Stimulated activated CD8-positive, alpha-beta memory T cell treated with anti-CD3 and anti-CD28 coated beads, Interleukin-7, amount 100 ng/mL, for 1 hour (primary cell): ENCODE data around the gene TARBP2.

ENCODE experiments used
- DNase-seq, 2 donors: peaks; one replicate each; pipeline ENCODE4 v3.0.0-alpha.2; 2020; ENCODE audit warnings: low read depth in 2 of 2

TARBP2 gene

DNA sequence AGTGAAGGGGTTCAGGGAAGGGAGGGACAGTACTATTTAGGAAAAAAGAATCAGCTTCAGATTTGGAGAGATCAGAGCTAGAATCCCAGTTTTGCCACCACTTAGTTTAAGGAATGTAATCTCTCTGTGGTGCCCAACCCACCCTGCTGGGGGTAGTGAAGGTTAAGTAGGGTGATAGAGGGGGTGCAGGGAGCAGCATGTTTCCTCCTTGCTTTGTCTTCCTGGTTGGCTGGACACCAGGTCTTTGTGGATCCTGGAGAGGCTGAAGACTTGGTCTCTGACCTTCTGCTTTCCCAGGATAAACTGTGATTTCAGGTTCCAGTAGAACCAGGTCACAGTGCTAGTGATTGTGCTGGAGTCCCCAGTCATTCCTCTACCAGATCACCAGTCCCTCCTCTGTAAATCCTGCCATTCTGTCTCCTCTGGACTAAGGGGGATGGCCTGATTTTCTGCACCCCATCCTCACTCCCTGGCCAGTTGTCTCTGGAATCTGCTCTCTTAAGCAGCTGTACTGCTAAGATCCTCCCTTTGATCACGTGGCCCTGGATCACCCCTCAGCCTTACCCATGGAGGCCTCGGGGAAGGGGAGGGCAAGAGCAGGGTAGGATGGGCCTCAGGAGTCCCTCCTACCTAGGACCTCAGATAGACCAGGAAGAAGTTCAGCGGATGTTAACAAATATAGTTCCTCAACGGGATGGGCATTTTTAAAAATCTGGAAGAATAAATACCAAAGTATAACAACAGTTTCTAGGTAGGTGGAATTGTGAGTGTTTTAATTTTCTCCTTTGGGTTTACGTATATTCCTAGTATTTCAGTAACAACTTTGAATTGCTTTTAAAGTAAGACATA lies 5.0 kb upstream of the TARBP2 start:
- DNase-seq = no peak

GRCh38 chr12:53496752-53497032 lies 4.4 kb upstream of the TARBP2 start:
- no peak for DNase-seq

DNA sequence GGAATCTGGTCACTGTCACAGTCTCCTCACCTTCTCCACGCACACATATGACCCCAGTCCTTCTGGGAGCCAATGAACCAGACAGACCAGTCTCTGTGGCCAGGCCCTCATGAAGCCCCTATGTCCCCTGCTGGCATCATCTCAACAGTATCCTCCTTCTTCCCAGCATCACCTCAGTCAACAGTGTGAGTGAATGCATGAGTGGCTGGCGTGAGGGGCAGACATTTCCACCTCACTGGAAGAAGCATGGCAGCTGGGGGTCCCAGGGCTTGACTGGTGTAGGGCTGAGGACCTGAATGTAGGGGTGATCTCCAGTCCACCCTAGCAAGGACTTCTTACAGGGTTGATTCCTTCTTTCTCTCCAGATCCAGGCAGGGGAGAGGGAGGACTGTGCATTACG lies 3.6 kb upstream of the TARBP2 start:
- DNase-seq = no peak

DNA sequence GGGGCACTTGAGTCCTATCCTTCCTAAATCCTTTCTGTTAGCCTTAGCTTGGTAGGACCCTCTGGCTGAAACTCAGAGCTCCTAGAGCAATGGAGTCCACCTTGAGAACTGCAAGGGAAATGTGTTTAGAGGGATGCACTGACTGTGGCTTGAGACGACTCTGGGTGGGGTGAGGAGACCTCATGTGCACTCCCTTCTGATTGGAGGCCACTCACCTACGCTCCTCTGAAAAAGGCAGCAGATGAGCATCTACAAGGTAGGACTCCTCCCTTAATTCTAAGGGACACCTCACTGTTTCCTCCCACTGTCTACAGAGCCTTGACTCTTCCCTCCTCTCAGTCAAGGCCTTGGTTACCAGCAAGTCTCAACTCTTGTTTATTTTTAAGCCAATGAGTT lies 2.9 kb upstream of the TARBP2 start:
- no peak for DNase-seq

DNA sequence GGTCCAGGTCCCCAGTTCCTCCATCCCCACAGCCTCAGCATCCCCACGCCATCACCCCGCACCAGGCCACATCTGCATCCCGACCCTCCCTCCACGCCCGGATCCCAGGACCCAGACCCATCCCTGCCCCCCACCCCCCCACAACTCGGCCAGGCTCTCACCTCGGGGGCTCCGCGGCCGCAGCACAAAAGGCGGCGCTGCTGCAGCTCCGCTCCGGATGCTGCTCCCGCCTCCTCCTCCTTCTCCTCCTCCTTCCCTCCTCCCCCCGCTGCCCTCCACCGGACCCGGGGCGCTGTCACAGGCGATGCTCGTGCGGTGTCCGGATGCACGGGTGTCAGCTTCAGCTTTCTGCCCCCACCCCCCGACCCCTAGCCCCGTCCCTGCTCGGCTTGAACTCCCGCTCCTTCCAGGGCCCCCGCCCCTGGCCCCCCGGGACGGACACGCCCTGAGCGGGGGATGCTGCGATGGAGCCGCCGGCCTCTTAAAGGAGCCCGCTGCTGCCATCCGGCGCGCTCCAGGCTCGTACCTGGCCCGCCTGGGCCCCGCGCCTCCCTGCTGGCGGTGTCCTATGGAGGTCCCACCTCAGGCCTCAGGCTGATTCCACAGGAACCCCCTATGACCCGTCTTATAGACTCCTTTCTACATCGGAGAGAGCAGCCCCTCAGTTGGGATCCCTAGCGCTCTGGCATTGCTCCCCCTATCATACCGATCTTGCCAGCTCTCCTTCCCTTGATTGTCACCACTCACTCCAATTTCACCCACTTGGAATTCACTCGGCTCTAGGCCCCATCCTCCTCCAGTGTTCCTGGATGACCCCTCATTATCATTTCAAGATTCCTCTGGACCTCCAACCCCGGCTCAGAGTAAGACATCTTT lies 1.6 kb upstream of the TARBP2 start, which contains the start of gene MAP3K12:
Gene MAP3K12 (minus strand): TSS at position 193 of the 876 bp plus-strand sequence. CDS start 12,067 bp downstream, outside the sequence.
- peak in 1 of 2 donors; percentile 18 for DNase-seq

DNA sequence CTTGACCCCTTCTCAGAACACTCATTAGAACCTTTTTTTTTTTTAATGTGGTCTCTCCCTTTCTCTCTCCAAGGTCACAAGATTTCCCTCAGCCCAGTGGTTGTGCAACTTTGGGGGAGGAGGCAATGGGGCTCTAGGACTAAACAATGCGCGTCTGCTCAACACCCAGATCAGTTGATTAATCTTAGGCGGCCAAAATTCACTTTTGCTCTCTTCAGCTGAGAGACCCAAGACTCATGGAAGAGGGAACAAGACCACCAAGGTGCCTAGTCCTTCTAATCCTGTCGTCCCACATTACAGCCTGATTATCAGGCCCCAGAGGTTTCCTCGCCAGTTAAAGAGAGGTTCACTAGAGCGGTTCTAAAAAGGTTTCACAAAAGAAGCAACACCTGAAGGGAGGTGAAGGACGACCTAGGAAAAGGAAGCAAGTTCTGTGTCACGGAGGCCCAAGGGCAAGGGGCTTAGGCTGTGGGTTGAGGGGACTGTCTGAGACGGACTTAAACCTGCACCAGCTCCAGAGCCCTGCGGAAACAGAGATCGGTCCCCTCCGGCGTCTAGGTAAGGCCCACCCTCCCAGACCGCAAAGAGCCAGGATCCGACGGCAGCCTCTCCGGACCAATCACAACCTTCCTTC lies 824 bp upstream of the TARBP2 start:
- no peak for DNase-seq

DNA sequence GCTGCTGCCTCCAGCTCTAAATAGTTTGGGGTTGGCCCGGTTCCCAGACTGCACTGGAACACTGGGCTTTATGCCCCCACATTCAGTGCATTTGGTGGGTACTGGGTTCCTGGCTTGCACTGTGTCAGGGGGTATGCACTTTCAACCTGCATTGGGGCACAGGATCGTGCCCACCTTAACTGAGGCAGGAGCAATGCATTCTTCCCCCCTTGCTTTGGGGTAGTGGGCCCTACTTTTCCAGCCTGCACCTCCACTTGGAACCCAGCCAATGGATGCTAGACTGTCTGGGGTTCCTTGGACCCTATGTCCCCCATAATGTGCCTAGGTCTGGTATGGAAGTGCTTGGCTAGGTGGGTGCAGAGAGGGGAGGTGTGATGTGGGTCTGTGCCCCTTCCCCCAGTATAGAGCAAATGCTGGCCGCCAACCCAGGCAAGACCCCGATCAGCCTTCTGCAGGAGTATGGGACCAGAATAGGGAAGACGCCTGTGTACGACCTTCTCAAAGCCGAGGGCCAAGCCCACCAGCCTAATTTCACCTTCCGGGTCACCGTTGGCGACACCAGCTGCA lies 615 bp downstream of the TARBP2 start:
- no peak for DNase-seq

DNA sequence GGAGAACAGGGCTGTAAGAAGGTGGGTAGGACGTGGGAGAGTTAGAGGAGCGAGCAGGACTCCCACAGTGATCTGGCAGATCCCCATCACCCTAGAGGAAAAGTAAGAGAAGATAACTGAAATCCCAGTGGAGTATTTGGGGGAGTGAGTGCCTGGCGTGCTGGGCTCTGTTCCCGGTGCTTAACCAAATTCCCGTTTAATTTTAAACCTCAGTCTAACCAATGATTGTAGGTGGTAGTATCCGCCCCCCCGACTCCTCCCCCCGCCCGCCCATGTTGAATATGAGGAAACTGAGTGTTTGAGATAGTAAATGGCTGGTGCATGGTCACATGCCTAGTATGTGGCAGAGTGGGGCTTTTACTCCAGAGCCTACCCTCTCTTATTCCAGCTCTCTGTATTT lies 1.2 kb downstream of the TARBP2 start:
- no peak for DNase-seq

DNA sequence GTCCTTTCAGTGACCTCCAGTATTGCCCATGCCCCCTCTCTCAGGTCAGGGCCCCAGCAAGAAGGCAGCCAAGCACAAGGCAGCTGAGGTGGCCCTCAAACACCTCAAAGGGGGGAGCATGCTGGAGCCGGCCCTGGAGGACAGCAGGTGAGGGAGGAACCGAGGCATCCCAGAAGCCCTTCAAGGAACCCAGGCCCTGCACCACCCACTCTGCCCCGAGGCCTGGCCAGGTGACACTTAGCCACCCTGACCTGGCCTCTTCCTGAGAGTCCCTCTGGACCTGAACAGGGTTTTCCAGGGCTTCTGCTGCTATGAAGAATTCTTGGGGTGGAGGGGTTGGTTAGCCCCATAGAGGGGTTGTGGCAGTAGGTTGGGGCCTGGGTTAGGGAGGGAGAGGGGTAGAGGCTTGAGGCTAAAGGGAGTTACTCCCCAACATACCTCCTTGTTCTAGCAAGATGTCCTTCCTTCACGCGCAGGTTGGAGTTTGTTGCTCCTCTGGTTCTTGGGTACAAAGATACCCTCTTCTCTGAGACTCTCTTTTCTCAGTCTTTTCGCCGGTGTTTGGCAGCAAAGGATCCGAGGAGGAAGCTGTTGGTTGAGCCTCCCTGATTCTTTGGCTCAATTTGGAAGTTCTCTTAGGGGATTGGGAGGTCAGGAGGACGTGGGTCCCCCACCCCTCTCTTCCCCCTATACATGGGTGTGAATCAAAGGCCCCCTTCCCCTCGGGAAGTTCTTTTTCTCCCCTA lies 2.1 kb downstream of the TARBP2 start:
- no peak for DNase-seq

DNA sequence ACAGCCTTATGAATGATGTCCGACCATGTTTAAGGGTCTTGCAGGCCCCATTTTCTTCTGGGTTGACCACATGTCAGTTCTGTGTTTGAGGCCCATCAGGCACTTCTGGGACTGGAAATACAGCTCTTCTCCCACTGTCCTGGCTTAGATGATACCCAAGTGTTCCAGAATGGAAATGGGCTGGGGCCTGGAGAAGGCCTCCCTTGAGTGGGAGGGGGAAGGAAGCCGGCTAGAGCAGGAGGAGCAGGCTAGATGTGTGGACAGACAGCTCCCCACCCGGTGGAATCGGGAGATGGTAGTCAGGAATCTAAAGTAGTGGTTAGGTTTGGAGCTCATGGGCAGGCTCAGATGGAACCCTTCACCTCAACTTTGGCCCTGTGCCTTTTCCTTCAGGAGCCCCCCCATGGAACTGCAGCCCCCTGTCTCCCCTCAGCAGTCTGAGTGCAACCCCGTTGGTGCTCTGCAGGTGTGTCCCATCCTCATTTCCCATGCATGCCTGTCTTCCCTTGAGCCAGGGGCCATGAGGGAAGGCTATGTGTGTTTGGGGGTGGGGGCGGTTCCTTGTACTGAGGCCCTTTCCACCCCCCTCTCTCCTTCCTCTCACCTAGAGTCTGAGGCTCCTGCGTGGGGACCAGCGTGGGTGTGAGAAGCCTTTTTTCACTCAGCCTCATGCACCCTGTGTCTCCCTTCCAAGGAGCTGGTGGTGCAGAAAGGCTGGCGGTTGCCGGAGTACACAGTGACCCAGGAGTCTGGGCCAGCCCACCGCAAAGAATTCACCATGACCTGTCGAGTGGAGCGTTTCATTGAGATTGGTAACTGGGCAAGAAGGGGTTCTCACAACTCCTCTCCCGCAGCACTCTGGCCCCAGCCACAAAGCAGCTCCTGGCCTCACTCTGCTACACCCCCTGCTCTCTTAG lies 3.2 kb downstream of the TARBP2 start:
- no peak for DNase-seq

DNA sequence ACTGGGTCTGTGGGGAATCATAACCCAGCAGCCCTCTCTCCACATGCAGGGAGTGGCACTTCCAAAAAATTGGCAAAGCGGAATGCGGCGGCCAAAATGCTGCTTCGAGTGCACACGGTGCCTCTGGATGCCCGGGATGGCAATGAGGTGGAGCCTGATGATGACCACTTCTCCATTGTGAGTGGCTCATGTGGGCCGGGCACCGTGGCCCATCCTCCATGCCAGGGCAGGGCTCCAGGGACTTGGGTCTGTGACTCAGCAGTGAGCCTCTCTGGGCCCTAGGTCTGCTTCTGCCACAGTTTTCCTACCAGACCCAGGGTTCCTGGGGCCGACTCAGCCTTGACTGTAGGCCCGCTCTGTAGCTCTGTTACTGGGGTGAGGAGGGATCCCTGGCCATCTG lies 4.0 kb downstream of the TARBP2 start:
- no peak for DNase-seq

DNA sequence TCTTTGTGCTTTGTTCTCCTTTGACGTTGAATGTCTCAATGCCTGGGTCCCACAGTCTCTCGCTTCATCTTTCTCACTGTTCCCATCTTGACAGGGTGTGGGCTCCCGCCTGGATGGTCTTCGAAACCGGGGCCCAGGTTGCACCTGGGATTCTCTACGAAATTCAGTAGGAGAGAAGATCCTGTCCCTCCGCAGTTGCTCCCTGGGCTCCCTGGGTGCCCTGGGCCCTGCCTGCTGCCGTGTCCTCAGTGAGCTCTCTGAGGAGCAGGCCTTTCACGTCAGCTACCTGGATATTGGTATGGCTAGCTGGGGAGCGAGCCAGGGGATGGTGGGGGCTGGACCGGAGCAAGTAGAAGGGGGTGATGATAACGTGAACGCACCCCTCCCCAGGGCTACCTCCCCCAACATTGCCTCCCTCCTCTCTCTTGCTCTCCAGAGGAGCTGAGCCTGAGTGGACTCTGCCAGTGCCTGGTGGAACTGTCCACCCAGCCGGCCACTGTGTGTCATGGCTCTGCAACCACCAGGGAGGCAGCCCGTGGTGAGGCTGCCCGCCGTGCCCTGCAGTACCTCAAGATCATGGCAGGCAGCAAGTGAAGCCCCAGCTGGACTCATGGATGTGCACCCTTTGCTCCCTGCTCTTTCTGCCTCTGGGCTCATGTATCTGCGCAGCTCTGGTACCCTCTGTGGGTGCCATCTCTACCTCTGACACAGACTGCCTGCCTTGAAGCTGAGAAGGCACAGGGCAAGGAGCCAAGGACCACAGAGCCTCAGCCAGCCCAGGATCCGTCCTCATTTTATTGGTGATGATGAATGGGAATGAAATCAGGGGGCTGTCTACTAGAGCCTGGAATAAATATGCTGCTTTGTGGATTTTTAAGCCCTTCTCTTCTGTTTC lies 4.7 kb downstream of the TARBP2 start:
- DNase-seq = no peak

DNA sequence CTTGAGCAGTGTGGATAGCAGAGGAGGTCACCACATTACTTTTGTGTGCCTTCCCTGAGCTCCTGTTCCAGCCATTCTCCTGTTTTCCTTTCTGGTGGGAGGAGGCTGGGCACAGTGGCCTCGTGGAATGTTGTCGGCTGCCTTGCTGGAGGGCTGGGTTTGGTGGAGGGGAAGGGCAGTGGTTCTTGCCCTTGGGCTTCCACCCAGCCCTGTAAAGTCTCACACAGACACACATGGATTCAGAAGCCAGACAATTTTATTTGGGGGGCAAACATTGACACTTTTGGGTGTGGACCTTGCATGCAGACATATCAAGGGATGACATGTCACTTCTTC lies 5.3 kb downstream of the TARBP2 start:
- DNase-seq = no peak

DNA sequence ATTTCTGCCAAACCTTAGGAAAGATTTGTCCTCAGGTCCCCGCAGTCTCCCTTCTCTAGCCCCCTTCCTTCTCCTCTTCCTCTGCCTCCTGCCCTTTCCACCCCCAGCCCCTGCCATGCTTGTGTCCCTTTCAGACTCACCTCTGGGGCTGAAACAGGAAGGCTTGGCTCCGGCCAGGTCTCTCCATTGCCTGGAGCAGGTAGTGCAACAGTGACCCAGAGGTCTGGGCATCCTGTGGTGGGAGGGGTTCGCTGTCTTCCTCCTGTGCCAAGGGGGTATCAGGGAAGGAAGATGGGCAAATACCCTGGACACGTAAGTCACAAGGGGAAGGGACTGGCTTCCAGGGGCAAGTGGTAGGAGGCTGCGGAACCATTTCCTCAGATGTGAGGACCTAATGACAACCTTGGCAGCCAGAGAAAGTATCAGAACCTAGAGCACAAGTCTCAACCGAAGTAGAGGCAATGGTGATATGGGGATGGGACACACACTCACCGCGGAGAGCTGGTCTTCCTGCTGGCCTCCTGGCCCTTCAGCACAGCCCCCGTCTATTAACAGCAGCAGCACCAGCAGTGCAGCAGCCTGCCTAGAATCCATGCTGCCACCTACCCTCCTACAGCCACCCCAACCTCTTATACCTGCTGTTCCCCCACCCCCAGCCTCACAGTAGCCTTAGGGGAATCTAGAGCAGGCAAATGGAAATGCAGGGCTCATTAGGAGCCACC lies 6.0 kb downstream of the TARBP2 start, which contains the start of gene NPFF:
Gene NPFF (minus strand): TSS at position 604 of the 722 bp plus-strand sequence. CDS start 10 bp downstream, at position 594.
- no peak for DNase-seq

GRCh38 chr12:53507603-53507885 lies 6.5 kb downstream of the TARBP2 start:
- no peak for DNase-seq

DNA sequence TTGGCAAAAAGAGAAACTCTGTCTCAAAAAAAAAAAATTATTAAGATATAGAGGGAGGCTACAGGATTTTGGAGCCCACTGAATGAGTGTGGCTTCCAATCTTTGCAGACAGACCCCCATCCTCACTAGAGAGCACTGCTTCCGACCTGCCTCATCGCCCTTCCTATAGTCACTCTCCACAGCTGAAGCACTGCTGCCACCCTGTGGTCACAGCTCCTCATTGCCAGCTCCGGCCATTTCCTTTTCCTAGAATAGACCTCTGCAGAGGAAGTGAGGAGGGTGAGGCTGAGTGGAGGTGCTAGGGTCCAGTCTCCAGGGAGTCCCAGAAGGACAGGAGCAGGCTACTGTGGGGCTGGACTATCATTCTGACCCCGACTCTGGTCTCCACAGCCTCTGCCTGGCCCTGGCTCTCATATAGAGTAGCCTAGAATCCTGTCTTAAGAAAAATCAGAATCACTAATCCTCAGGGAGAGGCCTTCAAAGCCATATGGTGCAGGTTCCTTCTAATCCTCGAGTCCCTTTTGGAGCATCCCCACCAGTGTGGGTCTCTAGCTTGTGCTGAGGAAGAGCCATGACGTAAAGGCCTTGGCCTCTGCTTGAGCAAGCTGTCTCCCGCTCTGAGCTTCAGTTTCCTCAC lies 7.6 kb downstream of the TARBP2 start:
- peak; percentile 58 to 66 for DNase-seq

DNA sequence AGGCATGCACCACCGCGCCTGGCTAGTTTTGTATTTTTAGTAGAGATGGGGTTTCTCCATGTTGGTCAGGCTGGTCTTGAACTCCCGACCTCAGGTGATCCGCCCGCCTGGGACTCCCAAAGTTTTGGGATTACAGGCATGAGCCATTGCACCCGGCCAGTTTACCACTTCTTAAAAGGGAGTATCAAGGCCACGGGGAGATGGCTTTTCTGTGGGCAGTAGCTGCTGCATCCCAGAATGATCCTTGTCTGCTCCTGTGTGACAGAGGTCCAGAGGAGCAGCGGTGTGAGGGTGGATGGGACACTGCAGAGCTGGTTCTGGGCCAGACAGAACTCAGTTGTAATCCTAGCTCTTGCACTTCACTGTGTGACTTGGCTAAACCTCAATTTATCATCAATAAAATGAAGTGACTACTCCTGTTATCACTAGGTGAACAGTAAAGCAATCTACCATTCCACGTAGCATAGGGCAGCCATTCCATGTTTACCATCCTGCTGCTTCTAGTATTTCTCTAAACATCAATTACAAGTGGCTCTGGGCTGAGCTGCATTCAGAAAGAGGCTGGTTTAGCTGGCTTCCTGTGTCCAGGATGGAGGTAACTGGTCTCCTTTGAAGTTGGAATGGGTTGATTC lies 9.2 kb downstream of the TARBP2 start:
- no peak for DNase-seq
